GM21723 (cell line): ENCODE measurements around the gene VWC2L.

Experiments
- ATAC-seq: cut with Tn5 transposase; IDR thresholded peaks from one replicate; pipeline ENCODE4 v1.9.1; 2021; ENCODE audit warnings: mild to moderate bottlenecking, moderate library complexity; ENCODE audit not compliant: unreplicated experiment

VWC2L gene

DNA sequence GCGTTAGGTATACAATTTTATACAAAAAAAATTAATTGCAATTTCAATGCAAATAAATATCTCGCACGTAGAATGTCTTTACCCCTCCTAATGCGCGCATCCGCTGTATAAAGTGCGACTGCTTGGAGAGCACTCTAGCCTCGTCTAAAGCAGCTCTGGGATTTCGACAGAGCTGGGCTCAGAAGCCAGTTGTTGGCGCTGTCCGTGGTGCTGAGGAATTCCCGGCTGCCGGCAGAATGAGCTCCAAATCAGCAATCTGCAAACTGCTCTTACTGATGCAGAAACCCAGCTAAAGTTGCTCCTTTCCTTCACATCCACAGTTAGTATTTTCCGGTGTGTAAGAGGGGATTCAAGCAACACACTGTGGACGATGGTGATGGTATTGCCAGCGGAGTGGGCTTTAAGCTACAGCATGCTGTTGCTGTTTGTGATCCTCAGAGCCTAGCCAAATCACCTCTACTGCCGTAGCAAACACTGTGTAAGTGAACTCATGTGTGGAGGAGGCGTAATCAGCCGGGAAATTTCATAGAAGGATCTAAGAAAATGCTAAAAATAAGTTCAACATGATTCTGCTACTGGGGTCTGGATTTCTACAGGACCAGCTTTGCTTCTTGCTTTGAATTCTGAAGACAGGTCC lies at the start of gene VWC2L:
Gene VWC2L, plus strand, starts transcription at position 137 of the 637 bp plus-strand sequence. CDS start 3,140 bp downstream, outside the sequence.
- peak; percentile 78 for ATAC-seq

GRCh38 chr2:214361116-214361515 lies 49.7 kb upstream of the VWC2L start:
- ATAC-seq: no peak

GRCh38 chr2:214365549-214365948 lies 45.3 kb upstream of the VWC2L start:
- ATAC-seq: no peak

DNA sequence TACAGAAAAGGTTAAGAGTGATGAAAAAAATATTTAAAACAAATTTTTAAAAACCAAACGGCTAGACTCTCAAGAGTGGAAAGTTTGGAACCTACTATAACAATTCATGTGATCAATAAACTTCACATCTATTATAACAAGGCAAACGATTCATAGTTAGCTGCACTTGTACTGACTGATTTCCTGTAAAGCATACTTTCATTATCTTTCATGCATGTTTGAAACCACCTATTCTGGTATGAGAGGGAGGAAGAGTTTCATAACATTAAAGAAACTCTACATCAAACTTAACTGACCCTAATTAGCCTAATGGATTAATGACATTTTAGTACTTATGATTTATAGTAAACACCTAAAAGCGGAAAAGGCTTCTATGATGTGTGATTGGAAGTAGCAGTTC lies 43.7 kb upstream of the VWC2L start:
- ATAC-seq: no peak

GRCh38 chr2:214376618-214377285 lies 34.1 kb upstream of the VWC2L start:
- ATAC-seq: no peak

DNA sequence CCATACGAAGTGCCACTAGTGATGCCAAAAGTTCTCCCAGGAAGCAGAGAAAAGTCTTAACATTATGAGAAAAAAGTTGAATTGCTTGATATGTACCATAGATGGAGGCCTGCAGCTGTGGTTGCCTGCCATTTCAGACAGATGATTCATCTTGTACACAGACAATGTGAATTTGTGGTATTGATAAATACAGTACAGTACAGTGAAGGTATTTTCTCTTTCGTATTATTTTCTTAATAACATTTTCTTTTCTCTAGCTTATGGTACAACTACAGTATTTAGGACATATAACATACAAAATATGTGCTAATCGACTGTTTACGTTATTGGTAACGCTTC lies 33.6 kb upstream of the VWC2L start:
- no peak for ATAC-seq

DNA sequence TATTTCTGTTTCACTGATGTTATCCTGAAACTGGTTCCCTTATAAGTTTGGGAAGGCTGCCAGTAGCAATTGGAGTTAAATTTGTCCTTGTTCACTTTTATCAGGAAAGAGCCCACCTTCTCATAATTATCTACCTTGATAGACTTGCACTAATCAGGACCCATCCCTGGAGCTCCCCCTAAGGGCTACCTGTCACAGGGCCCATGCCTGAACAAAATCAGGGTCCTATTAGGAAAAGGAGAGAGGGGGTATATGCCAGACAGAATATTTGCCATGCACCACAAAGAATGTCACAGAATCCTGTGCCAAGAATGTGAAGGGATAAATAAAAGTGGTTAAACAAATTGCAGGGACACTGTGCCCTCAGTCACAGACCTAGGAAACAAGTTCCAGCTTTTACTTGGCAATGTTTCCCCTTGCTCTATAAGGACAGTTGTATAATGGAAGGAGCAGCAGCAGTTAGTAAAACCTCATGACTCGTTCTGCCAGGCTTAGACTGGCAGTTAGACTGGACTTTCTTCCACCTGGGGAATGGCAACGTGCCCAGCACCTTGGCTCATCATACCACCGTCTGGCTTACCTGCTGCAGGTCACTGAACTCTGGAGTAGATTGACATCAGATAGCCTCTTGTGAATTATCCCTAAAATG lies 32.3 kb upstream of the VWC2L start:
- no peak for ATAC-seq

- ATAC-seq: no peak
These were observed 31.6 kb upstream of the VWC2L start for GRCh38 chr2:214379227-214379626.

GRCh38 chr2:214380681-214381080 lies 30.2 kb upstream of the VWC2L start:
- no peak for ATAC-seq

- no peak for ATAC-seq
These were observed 28.6 kb upstream of the VWC2L start for GRCh38 chr2:214382229-214382628.

GRCh38 chr2:214386720-214387119 lies 24.1 kb upstream of the VWC2L start:
- ATAC-seq: no peak

GRCh38 chr2:214389334-214389733 lies 21.5 kb upstream of the VWC2L start:
- no peak for ATAC-seq

- no peak for ATAC-seq
These were observed 17.1 kb upstream of the VWC2L start for GRCh38 chr2:214393796-214394195.

DNA sequence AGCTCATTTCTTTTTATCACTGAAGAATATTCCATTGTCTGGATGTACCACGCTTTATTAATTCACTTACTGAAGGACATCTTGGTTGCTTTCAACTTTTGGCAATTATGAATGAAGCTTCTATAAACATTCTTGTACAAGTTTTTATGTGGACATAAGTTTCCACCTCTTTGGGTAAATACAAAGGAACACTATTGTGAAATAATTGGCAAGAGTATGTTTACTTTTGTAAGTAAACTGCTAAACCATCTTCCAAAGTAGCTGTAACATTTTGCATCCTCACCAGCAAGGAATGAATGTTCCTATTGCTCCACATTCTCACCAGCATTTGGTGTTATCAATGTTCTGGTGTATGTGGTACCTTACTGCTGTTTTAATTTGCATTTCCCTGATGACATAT lies 15.8 kb upstream of the VWC2L start:
- no peak for ATAC-seq

DNA sequence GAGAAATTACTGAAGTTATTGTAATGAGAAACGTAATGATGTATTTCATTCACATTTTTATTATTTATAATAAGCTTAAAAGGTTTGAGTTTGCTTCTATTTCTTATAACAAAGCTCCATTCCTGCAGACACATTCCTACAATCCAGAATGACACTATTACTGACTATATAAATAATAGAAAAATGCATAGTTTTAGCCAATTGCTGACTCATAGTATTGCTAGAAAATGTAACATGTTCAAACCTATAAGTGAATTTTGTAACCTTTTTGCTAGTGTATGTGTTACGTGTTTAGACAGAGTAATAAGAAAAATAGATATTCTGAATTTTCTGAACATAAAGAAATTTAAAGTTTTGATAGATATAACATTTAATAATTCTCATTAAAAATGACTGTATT lies 9.3 kb upstream of the VWC2L start:
- ATAC-seq: no peak

DNA sequence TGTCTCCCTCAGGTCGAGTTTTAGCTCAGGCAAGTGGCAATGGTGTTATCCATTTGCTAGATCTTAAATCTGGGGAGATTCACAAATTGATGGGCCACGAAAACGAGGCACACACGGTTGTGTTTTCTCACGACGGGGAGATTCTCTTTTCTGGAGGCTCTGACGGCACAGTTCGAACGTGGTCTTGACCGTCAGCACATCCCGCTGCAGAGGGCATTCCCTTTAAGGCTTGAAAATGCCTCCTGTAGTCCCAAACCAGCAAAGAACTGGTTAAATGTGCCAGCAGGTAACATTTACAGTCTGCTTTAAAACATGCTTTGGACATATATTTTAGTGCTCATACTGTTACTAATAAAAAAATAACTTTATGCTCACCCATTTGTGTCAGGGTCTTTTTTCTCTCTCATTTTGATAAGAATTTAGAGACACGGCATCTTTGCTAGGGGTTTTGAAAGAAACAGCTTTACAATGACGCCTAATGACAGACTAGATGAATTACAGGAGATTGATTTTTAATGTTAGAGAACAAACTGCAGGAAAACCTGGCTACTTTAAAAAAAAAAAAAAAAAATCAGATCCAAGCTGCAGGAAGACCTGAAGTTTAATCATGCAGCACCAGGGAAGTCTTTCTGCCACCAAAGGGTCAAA lies 602 bp upstream of the VWC2L start:
- ATAC-seq: no peak

DNA sequence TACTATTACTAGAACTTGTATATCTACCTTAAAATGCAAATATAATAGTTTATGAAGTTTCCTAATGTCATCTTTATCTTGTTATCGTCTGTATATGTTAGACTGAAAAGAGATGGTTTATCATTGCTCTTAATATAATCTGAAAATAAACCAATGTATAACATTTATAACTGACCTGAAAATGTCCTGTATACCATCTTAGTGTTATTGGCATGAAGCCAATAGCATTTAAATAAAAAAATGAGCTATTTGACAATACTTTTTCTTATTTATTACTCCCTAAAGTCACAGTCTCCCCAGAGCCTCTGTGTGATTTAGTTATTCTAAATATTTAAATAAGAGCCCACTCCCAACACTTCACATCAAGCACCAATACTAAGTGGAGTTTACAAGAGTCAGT lies 1.8 kb downstream of the VWC2L start:
- ATAC-seq: no peak

GRCh38 chr2:214436470-214436869 lies 25.6 kb downstream of the VWC2L start:
- ATAC-seq: no peak

GRCh38 chr2:214450118-214450894 lies 39.5 kb downstream of the VWC2L start:
- no peak for ATAC-seq

DNA sequence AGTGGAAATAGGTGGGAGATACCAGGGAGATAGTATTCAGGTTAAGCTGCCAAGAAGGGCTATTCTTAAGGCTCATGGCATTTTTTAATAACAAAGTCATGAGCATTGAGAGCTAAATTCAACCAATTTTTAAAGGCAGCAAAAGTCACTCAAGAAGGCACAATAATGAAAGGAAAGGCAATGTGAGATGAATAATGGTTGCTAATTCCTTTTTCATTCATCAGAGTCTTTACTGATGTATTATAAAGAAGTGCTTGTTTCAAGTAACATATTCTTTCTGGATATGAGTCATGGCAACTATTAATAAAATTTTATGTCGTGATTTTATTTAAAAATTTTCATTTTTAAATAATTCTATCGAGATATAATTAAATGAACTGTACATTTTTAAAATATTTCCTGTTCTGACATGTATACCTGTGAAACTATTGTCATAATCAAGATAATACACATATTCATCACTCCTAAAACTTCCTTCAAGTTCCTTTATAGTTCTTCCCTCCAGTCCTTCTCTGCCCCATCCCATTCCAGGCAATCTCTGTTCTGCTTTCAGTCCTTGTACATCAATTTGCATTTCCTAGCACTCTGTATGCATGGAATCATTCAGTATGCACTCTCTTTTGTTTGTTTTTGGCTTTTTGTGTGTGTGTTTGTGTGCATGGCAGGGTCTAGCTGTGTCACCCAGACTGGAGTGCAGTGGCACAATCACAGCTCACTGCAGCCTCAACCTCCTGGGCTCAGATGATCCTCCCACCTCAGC lies 40.8 kb downstream of the VWC2L start:
- no peak for ATAC-seq
